IMR-90 (cell line): ENCODE data around the gene ST14. TPM values are rescaled to one million over a fixed set of nuclear protein-coding genes. Genes with fewer than 3 reads are reported as not detected.

ENCODE experiments used
- ATAC-seq: fragments of 200-7000 bp; cut with Tn5 transposase; 2 replicates; pipeline ENCODE4 v1.9.1; 2020; ENCODE audit warnings: low read depth, mild to moderate bottlenecking, moderate library complexity
- BruUV-seq: library from RNA; stranded (reverse); fragments of 400-500 nt; replicated peaks from 2 replicates; lab custom pipeline; 2021; lab: Mats Ljungman, UMichigan
- CTCF ChIA-PET: fragments of 300-600 bp; formaldehyde crosslinking; extraction: SDS; loops from one replicate; lab custom pipeline; 2021; ENCODE audit warnings: antibody characterized with exemption; lab: Yijun Ruan, JAX
- POLR2A ChIA-PET: fragments of 300-600 bp; sonication (Branson Sonifier 250); formaldehyde crosslinking; loops from one replicate; lab custom pipeline; 2022; ENCODE audit warnings: antibody characterized with exemption; ENCODE audit not compliant: unreplicated experiment; lab: Charles Lee
- DNase-seq: peaks from one replicate; pipeline ENCODE4 v3.0.0; 2013
- H2AFZ ChIP-seq: replicated peaks from 2 replicates; pipeline ENCODE3; 2013; ENCODE audit warnings: low read length, mild to moderate bottlenecking; ENCODE audit not compliant: poor library complexity
- H2AK5ac ChIP-seq: 2 replicates; pipeline ENCODE4 v1.6.1; 2013; ENCODE audit warnings: low read depth, low read length, inconsistent platforms
- H2AK9ac ChIP-seq: replicated peaks from 2 replicates; pipeline ENCODE3; 2013; ENCODE audit warnings: mild to moderate bottlenecking, low read depth, low read length, moderate library complexity; ENCODE audit not compliant: poor library complexity
- H2BK120ac ChIP-seq: 2 replicates; pipeline ENCODE4 v1.6.1; 2013; ENCODE audit warnings: low read depth, low read length, inconsistent platforms
- H2BK15ac ChIP-seq: 3 replicates; pipeline ENCODE4 v1.6.1; 2013; ENCODE audit warnings: low read depth, low read length, inconsistent platforms
- H2BK20ac ChIP-seq: 2 replicates; pipeline ENCODE4 v1.6.1; 2013; ENCODE audit warnings: low read depth, mild to moderate bottlenecking, inconsistent platforms, low read length, moderate library complexity
- H2BK5ac ChIP-seq: 2 replicates; pipeline ENCODE4 v1.6.1; 2013; ENCODE audit warnings: mild to moderate bottlenecking, low read depth, low read length, inconsistent platforms; ENCODE audit not compliant: poor library complexity, severe bottlenecking
- H3K14ac ChIP-seq: replicated peaks from 2 replicates; pipeline ENCODE4 v1.6.1; 2013; ENCODE audit warnings: low read depth, low read length, inconsistent platforms
- H3K18ac ChIP-seq: 2 replicates; pipeline ENCODE4 v1.6.1; 2013; ENCODE audit warnings: low read depth, low read length, control low read depth
- H3K23ac ChIP-seq: 2 replicates; pipeline ENCODE4 v1.6.1; 2013; ENCODE audit warnings: low read depth, low read length, inconsistent platforms
- H3K27ac ChIP-seq: 2 replicates; pipeline ENCODE4 v1.5.1; 2013; ENCODE audit warnings: mild to moderate bottlenecking, control low read depth, low read length; ENCODE audit not compliant: insufficient read depth
- H3K27me3 ChIP-seq: 2 replicates; pipeline ENCODE4 v1.6.1; 2013; ENCODE audit warnings: low read length; ENCODE audit not compliant: control insufficient read depth, insufficient read depth
- H3K36me3 ChIP-seq: 2 replicates; pipeline ENCODE4 v1.6.1; 2013; ENCODE audit warnings: low read length, mixed read lengths; ENCODE audit not compliant: control insufficient read depth, insufficient read depth
- H3K4ac ChIP-seq: 2 replicates; pipeline ENCODE4 v1.6.1; 2013; ENCODE audit warnings: low read depth, low read length, inconsistent platforms
- H3K4me1 ChIP-seq: 2 replicates; pipeline ENCODE4 v1.6.1; 2013; ENCODE audit warnings: low read length, mixed read lengths; ENCODE audit not compliant: control insufficient read depth, insufficient read depth
- H3K4me2 ChIP-seq: 2 replicates; pipeline ENCODE4 v1.6.1; 2013; ENCODE audit warnings: low read depth, mild to moderate bottlenecking, control low read depth, low read length, moderate library complexity
- H3K4me3 ChIP-seq: 2 replicates; pipeline ENCODE4 v1.5.1; 2013; ENCODE audit warnings: low read depth, mild to moderate bottlenecking, control low read depth, low read length, moderate library complexity; ENCODE audit not compliant: insufficient read depth
- H3K56ac ChIP-seq: 2 replicates; pipeline ENCODE4 v1.6.1; 2013; ENCODE audit warnings: low read length, inconsistent platforms; ENCODE audit not compliant: insufficient read depth; ENCODE audit errors: extremely low read depth
- H3K79me1 ChIP-seq, 2 experiments: 2 replicates each; pipeline ENCODE4 v1.6.1; 2013; ENCODE audit warnings: low read length in 2 of 2, inconsistent platforms in 1 of 2, low read depth in 1 of 2
- H3K9ac ChIP-seq: 2 replicates; pipeline ENCODE4 v1.6.1; 2013; ENCODE audit warnings: low read depth, low read length, control low read depth
- H3K9me1 ChIP-seq: 2 replicates; pipeline ENCODE4 v1.6.1; 2013; ENCODE audit warnings: low read length, inconsistent platforms; ENCODE audit not compliant: insufficient read depth
- H3K9me3 ChIP-seq: 2 replicates; pipeline ENCODE4 v1.6.1; 2013; ENCODE audit warnings: low read length; ENCODE audit not compliant: control insufficient read depth, insufficient read depth
- H4K20me1 ChIP-seq: 2 replicates; pipeline ENCODE4 v1.6.1; 2013; ENCODE audit warnings: low read length, inconsistent platforms; ENCODE audit not compliant: insufficient read depth
- H4K5ac ChIP-seq: 2 replicates; pipeline ENCODE4 v1.6.1; 2013; ENCODE audit warnings: mild to moderate bottlenecking, low read depth, low read length, control low read depth
- H4K8ac ChIP-seq, 2 experiments: 2 replicates each; pipeline ENCODE4 v1.6.1; 2013; ENCODE audit warnings: low read depth in 2 of 2, low read length in 2 of 2, control low read depth in 1 of 2, inconsistent platforms in 1 of 2
- H4K91ac ChIP-seq: 2 replicates; pipeline ENCODE4 v1.6.1; 2013; ENCODE audit warnings: low read depth, low read length, inconsistent platforms; ENCODE audit not compliant: insufficient read depth
- BHLHE40 ChIP-seq: fragments of 150-350 bp; IDR thresholded peaks from 2 replicates; pipeline ENCODE4 v1.6.1; 2016; ENCODE audit warnings: mild to moderate bottlenecking, low read depth, low read length
- CEBPB ChIP-seq: IDR thresholded peaks from 2 replicates; pipeline ENCODE4 v1.6.1; 2012; ENCODE audit warnings: low read depth, low read length, improper control_type of control experiment
- CHD1 ChIP-seq: IDR thresholded peaks from 2 replicates; pipeline ENCODE4 v1.6.1; 2012; ENCODE audit warnings: low read depth, low read length, improper control_type of control experiment
- CTCF ChIP-seq: conservative IDR thresholded peaks from 2 replicates; pipeline ENCODE4 v1.5.1; 2012; ENCODE audit warnings: mild to moderate bottlenecking, low read depth, low read length, improper control_type of control experiment
- ELK1 ChIP-seq: fragments of 150-350 bp; IDR thresholded peaks from 2 replicates; pipeline ENCODE4 v1.6.1; 2016; ENCODE audit warnings: low read depth, mild to moderate bottlenecking, low read length, moderate library complexity, borderline replicate concordance
- FOS ChIP-seq: fragments of 150-350 bp; IDR thresholded peaks from 2 replicates; pipeline ENCODE4 v1.6.1; 2016; ENCODE audit warnings: low read depth, low read length
- MAFK ChIP-seq: IDR thresholded peaks from 2 replicates; pipeline ENCODE4 v1.6.1; 2012; ENCODE audit warnings: low read depth, low read length, improper control_type of control experiment
- MAZ ChIP-seq: IDR thresholded peaks from 2 replicates; pipeline ENCODE4 v1.6.1; 2012; ENCODE audit warnings: low read depth, mild to moderate bottlenecking, low read length, improper control_type of control experiment, moderate library complexity, borderline replicate concordance
- MXI1 ChIP-seq: IDR thresholded peaks from 2 replicates; pipeline ENCODE4 v1.6.1; 2012; ENCODE audit warnings: low read depth, mild to moderate bottlenecking, low read length, moderate library complexity, borderline replicate concordance
- NFE2L2 ChIP-seq: fragments of 150-350 bp; IDR thresholded peaks from 2 replicates; pipeline ENCODE4 v1.6.1; 2016; ENCODE audit warnings: low read depth, mild to moderate bottlenecking, low read length
- POLR2A ChIP-seq: IDR thresholded peaks from 2 replicates; pipeline ENCODE4 v1.6.1; 2012; ENCODE audit warnings: mild to moderate bottlenecking, low read depth, low read length
- RAD21 ChIP-seq: IDR thresholded peaks from 2 replicates; pipeline ENCODE4 v1.6.1; 2012; ENCODE audit warnings: low read length, improper control_type of control experiment
- RCOR1 ChIP-seq: IDR thresholded peaks from 2 replicates; pipeline ENCODE4 v1.6.1; 2012; ENCODE audit warnings: mild to moderate bottlenecking, low read length, improper control_type of control experiment; ENCODE audit not compliant: insufficient replicate concordance
- RFX5 ChIP-seq: IDR thresholded peaks from 2 replicates; pipeline ENCODE4 v1.8.0; 2012; ENCODE audit warnings: low read depth, mild to moderate bottlenecking, low read length, moderate library complexity
- SMC3 ChIP-seq: fragments of 150-350 bp; IDR thresholded peaks from 2 replicates; pipeline ENCODE4 v1.6.1; 2016; ENCODE audit warnings: low read depth, mild to moderate bottlenecking, antibody characterized with exemption, low read length, moderate library complexity
- USF2 ChIP-seq: fragments of 150-350 bp; IDR thresholded peaks from 2 replicates; pipeline ENCODE4 v1.6.1; 2017; ENCODE audit warnings: mild to moderate bottlenecking, antibody characterized with exemption, low read length, low read depth
- WGBS, 2 experiments: methylation state at CpG; one replicate each; pipeline versions ENCODE4 v1.1.5 to v1.1.7; 2013; ENCODE audit warnings: missing lambda C conversion rate in 2 of 2; ENCODE audit not compliant: insufficient read length in 1 of 2; ENCODE audit errors: extremely low coverage in 2 of 2; 5-methylcytosine and 5-hydroxymethylcytosine counted together
- dilution Hi-C: fragments of 300-500 bp; cut with HindIII; formaldehyde crosslinking; loops from one replicate; pipeline ENCODE4 v1.14.3; 2018; ENCODE audit warnings: low sequenced_read_pairs; ENCODE audit not compliant: unreplicated experiment
- in situ Hi-C: fragments of 300-500 bp; cut with MboI; formaldehyde crosslinking; loops from 3 replicates; pipeline ENCODE4 v1.14.3; 2019; ENCODE audit warnings: low sequenced_read_pairs, inconsistent platforms, mixed read lengths
- intact Hi-C: fragments of 100-400 bp; cut with micrococcal nuclease; formaldehyde crosslinking; loops from 2 replicates; pipeline ENCODE4 v1.10.0; 2022
- polyA plus RNA-seq, 3 experiments: library from polyadenylated mRNA; depleted of rRNA; stranded (reverse); fragments of >200 nt; gene quantifications; 2 replicates each; pipeline ENCODE4 v1.2.3, GENCODE V29; 2012; ENCODE audit warnings: low replicate concordance in 1 of 3
- total RNA-seq: library from RNA; depleted of rRNA; stranded (reverse); fragments of >200 nt; gene quantifications from 2 replicates; pipeline ENCODE4 v1.2.3, GENCODE V29; 2012

The ST14 gene
- total and polyA plus RNA-seq, 2 of the 4 experiments (the other 2 are of a cell fraction): not detected

- no peak overlapping the region for H4K91ac ChIP-seq
- no peak overlapping the region for H3K4me3 ChIP-seq
- H4K20me1 ChIP-seq: no peaks in the 10 kb centered on the region
- CTCF ChIA-PET: no interaction called here
- no peak overlapping the region for H3K56ac ChIP-seq
- H3K4ac ChIP-seq: no peak overlapping the region
- no peak overlapping the region for H3K23ac ChIP-seq
- H2AFZ ChIP-seq: no peak overlapping the region
- H2BK5ac ChIP-seq: no peak overlapping the region
- ATAC-seq (no peak), DNase-seq (no peak)
- H2BK120ac ChIP-seq: no peak overlapping the region
- 84% methylated on average over 6 of the region's 22 CpGs; no CpG with 5 or more reads in 1 of the 2 experiments for WGBS, 2 experiments
- peaks cover 5% of the 10 kb centered on the region; the same call in 1 of the 2 replicates for H3K9me3 ChIP-seq
- no peaks in the 10 kb centered on the region for H3K4me1 ChIP-seq
- no peak overlapping the region for H2AK5ac ChIP-seq
- dilution Hi-C loops: no loop called here
- no peak overlapping the region for H4K8ac ChIP-seq
- H3K79me1 ChIP-seq: no peaks in the 10 kb centered on the region
- H2BK15ac ChIP-seq: no peak overlapping the region
- no peak overlapping the region for H3K18ac ChIP-seq
- no peaks in the 10 kb centered on the region for H3K9me1 ChIP-seq
- H3K27me3 ChIP-seq: peaks cover 42% of the 10 kb centered on the region
- no peak overlapping the region for H3K27ac ChIP-seq
- no peak for TF ChIP-seq RCOR1
- TF ChIP-seq SMC3: no peak
- no peak for TF ChIP-seq USF2
- no peak for TF ChIP-seq POLR2A
- no peak for TF ChIP-seq BHLHE40
- no peak for TF ChIP-seq CHD1
- TF ChIP-seq RFX5: no peak
- TF ChIP-seq MAFK: no peak
- TF ChIP-seq CTCF: no peak
- TF ChIP-seq FOS: no peak
- no peak for TF ChIP-seq ELK1
- TF ChIP-seq RAD21: no peak
- no peak for TF ChIP-seq MXI1
- no peak for TF ChIP-seq MAZ
- no peak for TF ChIP-seq CEBPB
- no peak for TF ChIP-seq NFE2L2
- in situ Hi-C loops: loop anchor here (10.0 to 25.0 kb wide), 2 partner anchors 181 to 689 kb away; no protein-coding TSS in a partner anchor
- POLR2A ChIA-PET: no interaction called here
- no peak overlapping the region for H3K14ac ChIP-seq
- intact Hi-C loops: no loop called here
- no peak overlapping the region for H3K9ac ChIP-seq
- H3K36me3 ChIP-seq: no peaks in the 10 kb centered on the region
- H4K5ac ChIP-seq: no peak overlapping the region
- no peak overlapping the region for H2BK20ac ChIP-seq
- H2AK9ac ChIP-seq: no peak overlapping the region
- no peak overlapping the region for H3K4me2 ChIP-seq
- no TSS peak for BruUV-seq
These were observed 46.6 kb downstream of the ST14 start for GRCh38 chr11:130206141-130206540.
